CD4-positive, alpha-beta T cell treated with Interleukin-10 for 1 hour (primary cell): ENCODE data around the gene CDK5RAP1.

Source experiments
- DNase-seq: peaks from one replicate; pipeline ENCODE4 v3.0.0-alpha.2; 2020

The CDK5RAP1 gene

DNA sequence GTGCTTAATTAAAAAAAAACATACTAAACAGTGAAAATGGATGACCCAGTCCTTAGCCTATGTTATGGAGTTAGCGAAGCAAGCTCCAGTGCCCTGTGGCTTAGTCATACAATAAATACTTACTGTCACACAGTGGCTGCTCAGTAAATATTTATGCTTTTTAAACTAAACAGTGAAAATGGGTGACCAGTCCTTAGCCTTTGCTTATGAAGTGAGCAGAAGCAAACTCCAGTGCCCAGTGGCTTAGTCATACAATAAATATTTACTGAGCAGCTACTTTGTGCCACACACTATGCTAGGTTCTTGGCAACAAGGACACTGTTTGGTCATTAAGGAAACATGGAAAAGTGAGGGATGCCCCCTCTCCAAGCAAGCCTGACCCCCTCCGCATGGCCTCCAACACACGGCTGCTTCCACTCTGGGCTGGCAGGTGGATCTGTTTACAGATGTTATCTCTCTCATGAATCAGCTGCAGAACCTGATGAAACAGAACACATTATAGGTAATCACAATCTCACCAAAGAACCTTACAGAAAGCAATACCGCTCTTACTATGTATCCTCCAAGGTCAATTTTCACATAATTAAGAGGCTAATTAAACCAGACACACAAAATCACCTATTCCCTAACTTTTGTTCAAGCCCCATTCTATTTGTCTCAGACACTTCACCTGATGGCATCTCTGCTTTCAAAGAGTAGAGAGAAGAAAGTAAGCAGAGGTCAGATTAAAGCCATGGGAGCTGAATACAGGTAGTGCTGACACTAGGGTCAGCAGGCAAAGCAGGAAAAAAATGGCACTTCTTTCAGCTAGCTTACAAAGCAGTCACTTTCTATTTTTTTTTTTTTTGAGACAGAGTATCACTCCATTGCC is 27.3 kb downstream of the CDK5RAP1 start:
- DNase-seq = no peak

DNA sequence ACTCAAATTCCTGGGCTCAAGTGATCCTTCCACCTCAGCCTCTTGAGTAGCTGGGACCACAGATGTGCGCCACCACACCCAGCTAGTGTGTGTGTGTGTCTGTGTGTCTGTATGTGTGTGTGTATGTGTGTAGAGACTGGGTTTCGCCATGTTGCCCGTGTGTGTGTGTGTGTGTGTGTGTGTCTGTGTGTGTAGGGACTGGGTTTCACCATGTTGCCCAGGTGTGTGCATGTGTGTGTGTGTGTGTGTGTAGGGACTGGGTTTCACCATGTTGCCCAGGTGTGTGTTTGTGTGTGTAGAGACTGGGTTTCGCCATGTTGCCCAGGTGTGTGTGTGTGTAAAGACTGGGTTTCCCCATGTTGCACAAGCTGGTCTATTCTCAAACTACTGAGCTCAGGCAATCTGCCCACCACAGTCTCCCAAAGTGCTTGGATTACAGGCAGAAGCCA is 28.3 kb downstream of the CDK5RAP1 start:
- DNase-seq = no peak

DNA sequence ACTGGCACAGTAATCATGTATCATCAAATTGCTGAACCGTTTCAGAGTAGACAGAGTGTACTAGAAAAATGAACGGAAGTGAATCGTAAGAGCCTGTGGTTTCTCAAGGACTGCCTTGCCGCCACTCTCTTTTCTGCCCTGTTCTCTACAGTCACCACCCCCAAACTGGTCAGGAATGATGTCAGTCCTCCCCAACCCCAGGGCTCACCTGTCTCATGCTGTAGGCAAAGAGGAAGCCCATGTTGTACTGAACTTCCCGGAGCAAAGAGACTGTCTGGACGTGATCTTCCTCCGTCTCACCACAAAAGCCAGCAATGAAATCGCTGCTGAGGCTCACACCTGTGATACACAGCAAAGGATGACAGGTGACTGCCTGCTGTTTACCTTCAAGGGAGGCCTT is 31.0 kb downstream of the CDK5RAP1 start:
- DNase-seq = peak; percentile 88

DNA sequence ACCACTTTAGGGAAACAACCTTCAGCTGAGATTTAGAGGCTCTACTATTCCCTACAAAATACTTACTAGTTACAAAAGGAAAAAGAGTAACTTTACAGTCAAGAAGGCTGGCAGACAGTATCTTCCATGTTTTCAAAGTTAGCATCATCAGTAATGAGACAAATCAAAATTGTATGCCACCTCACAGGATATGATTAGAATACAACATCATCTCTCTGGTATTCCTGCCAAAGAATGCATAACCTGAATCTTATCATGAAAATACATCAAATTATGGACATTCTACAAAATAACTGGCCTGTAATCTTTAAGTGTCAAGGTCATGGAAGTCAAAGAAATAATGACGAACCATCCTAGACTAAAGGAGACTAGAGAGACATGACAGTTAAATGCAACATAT is 38.4 kb downstream of the CDK5RAP1 start:
- no peak for DNase-seq

DNA sequence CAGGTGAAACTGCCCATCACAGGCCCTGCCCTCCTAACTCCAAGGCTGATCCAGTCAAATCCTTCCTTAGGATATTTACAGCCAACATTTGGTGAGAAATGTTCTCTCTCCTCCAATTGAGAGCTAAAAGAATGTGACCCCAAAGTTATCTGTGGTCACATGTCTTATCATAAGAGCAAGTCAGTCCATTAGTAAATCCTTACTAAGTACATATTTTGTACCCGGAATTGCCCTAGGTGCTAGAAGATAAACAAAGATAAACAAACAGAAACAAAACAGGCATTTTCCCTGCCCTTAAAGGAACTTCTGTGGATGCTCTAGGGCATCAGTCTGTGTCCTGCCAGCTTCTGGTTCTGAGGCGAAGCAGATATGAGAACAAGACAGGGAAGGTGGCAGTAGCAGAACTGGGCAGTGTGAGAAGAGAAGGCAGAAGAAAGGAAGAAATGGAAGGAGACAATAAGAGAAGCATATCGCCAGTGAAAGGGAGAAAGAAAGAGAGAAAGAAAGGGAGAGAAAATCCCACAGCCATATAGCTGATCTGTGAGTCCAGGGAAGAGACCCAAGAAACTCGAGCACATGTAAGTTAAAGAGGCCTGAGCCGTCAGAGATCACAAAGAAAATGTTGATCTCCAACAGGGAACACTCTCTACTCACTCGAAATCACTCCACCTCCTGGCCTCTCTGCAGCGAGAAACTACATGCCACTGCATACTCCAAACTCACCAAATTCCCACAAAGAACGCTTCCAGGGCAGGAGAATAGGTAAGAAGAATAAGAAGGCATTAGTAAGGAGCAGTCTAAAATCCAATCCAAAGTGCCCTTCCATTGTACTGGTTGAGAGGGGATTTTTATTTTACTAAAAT is 41.7 kb downstream of the CDK5RAP1 start:
- DNase-seq = no peak

DNA sequence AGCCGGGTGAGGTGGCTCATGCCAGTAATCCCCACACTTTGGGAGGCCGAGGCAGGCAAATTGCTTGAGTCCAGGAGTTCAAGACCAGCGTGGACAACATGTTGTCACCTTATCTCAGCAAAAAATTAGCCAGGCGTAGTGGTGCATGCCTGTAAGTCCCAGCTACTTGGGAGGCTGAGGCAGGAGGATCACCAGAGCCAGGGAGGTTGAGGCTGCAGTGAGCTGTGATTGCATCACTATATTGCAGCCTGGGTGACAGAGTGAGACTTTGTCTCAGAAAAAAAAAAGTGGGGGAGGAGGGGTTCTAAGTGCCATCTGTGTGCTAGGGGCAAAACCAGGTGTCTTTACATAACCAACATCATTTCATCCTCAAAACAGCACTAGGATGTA is 48.3 kb downstream of the CDK5RAP1 start:
- no peak for DNase-seq

DNA sequence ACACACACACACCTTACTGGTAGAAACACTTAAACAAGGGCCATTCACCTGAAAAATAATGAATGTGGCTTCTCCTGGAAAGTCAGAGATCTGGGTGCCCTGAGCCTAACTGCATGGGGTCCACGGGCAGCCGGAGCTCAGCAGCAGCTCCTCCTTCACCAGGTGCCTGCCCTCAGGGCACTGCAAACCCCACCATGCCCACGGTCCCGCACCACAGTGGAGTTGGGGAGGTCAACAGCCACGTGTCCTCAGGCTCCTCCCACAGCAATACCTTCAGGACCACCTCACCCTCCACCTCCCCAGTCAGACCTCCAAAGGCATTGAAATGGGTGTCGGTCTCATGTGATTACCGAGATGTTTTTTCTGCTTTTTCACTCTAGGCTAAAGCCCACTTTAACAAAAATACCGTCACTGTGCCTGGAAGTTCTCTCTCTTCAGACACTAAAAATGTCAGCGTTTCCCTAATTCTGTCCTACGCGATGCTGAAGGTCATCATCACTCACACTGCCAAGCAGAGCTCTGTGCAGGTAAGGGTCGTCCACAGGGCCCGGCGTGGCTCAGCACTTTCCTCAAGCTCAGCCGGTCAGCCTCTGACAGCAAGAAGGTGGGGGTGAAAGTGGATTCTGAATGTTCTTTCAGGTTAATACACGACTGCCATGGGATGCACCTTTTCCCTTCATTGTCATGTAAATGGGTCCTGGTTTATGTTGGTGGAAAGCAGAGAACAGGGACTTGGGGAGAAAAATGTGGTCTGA is 48.9 kb downstream of the CDK5RAP1 start:
- no peak for DNase-seq

DNA sequence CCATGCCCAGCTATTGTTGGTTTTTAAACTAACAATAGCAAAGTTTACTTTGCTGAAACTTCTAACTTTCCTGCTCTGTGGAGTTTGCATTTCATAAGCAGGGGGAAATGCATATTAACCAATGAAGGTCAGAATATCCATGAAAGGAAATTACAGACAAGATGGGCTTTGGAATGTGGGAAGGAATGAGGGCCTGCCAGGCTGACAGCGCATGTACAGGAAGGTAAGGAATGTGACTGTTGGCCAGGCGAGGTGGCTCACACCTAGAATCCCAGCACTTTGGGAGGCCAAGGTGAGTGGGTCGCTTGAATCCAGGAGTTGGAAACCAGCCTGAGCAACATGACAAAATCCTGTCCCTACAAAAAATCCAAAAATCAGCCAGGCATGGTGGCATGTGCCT is 49.6 kb downstream of the CDK5RAP1 start:
- DNase-seq = no peak

DNA sequence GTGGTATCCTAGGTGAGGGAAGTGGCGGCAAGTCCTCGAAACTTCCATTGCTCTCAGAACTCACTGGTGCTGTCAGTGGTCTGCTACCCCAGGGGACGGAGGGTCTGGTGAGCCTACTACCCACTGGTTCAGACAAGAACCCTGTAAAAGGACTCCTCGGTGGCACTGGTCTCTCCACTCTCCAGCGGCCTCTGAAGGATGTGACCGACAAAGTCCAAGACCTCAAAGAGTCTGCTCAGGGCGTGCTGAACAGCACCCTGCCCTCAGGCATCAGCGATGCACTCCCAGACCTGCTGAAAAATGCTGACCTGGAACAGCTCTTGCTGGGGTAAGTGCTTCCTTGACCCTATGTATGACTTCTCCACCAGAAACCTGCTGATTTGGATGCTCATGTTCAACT is 51.8 kb downstream of the CDK5RAP1 start:
- DNase-seq = no peak

DNA sequence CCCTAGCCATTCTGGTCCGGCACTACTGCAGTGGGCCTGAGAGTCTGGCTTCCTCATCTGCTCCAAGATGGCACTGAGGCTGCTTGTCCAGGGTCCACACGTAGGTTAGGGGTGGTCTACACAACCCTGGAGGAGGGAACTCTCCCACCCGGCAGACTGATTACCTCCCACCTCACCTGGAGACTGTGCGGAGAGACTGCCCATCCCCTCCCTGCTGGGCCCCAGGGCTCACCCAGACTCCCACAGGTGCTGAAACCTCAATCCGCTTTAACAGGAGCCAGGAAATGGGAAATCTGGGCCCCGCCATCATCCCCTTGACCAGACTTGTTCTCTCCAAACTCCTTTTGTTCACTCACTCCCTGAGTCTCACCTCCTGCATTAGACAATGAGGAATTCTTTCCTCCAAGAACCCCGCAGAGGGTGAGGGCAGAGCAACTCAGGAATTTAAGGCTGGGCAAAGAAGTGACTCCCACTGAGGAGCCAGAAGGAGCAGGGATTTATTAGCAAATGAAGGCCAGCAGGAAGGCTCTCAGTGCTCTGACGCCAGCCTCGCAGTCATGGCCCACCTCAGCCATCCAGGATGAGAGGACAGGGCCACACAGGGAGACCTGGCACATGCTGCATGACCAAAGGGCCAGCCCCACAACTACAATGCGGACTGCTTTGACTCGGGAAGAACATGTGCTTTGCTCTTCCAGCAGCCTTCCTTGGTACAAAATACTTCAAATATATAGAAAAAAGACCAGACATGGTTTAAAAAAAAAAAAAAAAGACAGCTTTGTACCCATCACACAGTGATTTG is 53.0 kb downstream of the CDK5RAP1 start:
- DNase-seq = no peak

DNA sequence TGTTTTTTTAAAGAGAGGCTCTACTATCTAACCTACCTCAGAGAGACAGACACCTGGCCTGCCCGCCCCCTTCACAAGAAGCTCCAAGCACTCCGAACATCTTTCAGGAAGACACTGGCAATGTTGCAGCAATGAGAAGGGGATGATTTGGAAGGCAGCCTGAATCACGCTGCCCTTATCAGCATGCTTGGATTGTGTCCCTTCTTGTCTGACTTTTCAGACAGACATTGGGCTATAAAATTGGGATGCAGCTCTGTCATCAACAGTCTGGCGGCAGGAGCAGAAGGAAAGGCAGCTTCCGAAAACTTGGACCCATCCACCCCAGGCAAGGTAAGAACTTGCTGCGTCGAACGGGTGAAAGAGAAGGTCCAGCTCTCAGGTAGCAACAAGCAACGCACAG is 56.0 kb downstream of the CDK5RAP1 start:
- DNase-seq = no peak

DNA sequence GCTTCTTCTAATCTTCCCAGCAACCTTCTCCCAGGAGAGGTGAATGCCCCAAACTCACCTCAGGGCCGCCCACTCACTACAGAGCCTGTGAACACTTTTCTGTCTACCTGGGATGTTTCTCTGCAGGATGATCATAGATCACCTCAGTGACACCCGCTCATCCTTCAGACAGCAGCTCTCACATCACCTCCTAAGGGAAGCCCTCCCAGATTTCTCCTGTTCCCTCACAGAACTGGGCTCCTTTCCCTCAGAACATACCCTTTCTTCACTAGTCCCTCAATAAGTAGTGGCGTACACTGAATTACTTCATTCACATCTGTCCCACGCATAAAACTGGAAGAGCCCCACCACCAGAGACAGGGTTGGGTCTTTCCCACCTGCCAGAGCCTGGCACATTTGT is 57.8 kb downstream of the CDK5RAP1 start:
- no peak for DNase-seq

DNA sequence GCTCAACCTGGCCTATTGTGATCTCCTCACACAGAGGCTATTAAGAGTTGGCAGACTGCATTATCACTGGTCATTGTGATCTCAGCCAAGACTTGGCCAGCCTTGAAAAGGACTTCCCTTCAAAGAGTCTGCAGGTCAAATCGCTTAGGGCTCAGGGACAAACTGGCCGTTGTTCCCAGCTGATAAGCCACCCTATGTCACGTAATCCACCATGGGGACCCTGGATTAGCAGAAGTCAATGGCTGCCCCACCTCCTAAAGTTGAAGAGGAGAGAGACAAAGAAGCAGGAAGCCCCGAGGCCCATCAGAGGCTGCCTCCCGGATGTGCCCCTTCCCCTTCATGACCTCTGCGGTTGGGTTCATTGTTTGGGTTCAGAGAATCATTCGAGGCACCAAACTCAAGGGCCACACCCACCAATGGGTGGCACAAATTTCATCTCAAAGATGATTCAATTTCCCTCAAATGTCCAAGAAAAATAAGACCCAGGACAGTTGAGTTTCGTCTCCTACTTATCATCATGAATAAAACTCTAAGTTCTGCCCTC is 61.7 kb downstream of the CDK5RAP1 start:
- no peak for DNase-seq

DNA sequence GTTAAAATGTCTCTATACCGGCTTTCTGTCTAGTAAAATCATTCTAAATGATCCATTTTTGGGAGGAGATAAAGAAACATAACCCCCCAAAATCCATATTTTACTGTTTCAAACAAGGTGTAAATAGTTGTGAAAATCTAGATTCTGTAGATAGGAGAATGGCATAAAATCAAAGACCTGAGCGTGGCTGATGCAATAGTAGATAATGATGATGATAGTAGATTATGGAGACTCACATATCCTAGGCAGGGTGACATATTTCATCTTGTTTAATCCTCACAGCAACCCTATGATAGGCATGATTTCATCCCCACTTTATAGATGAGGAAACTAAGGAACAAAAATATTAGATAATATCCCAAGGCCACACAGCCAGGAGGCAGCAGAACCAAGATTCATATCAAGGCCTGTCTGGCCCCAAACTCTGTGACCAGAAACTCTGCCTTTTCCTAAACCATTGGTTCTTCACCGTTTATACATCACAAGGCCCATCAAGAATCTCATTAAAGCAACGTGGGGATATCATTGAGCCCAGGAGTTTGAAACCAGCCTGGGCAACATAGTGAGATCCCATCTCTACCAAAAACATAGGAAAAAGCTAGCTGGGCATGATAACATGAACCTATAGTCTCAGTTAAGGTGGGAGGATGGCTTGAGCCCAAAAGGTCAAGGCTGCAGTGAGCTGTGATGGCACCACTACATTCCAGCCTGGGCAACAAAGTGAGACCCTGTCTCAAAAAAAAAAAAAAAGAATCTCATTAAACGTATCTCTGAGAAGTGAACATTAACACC is 62.7 kb downstream of the CDK5RAP1 start:
- no peak for DNase-seq

DNA sequence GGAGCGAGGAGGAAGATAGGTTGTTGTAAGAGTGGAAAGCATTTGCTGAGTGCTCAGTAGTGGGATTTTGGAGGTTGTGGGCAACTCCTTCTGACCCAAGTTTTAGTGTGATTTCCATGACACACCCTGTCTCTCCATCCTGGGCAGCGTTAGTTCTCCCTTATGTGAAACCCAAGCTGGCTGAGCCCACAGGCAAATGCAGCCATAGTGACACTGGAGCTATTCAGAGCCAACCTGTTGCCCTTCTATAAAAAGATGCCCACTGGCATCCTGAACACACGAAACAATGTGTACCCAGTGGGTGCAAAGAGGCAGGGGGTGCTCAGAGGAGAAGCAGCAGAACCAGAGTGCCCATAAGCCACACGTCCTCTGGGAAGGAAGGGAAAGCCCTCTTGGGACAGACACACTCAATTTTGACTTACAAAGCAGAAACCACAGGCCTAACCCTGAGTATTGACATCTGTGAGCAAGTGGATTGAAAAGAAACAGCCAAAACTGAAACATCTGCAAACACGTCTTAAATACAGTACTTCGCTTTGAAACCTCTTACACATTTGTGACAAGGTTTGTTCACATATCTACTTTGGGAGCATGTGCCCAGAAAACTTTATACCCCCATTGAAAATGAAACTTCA is 63.7 kb downstream of the CDK5RAP1 start:
- no peak for DNase-seq

DNA sequence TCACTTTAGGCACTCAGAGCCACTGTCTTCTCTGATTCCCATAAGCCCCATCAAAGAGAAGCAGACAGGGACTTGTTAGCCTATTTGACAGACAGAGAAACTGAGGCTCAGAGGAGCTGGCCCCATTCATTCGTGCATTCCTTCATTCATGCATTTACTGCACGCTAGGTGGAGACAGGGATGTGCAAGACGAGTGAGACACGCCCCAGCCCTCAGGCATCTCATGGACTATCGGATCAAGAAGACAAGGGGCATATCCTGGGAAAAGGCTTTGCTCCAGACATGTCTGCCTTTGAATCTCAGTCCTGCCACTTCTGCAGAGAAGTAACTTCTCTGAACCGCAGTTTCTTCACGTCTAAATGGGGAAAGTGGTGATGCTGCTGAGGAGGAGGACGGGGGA is 64.2 kb downstream of the CDK5RAP1 start:
- DNase-seq = no peak

DNA sequence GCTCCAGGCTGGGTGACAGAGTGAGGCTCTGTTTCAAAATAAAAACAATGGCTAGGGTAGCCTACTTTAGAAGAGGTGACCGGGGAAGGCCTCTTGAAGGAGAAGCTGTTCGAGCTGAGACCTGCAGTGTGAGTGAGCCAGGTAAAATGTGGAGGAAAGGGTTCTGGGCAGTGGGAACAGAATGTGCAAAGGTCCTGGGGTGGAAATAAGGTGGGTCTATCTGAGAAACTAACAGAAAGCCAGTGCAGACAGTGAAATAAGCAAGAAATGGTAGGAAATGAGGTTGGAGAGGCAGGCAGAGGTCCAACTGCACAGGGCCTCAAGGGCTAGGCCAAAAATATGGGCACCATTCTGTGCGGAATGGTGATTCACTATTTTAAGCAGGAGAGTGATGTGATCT is 64.9 kb downstream of the CDK5RAP1 start:
- DNase-seq = no peak

DNA sequence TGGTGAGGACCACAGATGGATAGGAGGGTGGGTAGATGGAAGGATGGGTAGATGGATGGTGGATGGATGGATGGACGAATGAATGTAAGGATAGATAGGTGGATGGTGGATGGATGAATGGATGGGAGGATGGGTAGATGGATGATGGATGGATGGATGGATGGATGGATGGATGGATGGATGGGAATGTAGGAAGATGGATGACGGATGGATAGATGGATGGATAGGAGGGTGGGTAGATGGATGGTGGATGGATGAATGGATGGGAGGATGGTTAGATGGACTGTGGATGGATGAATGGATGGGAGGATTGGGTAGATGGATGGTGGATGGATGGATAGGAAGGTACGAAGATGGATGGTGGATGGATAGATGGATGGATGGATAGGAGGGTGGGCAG is 67.2 kb downstream of the CDK5RAP1 start:
- DNase-seq = no peak

DNA sequence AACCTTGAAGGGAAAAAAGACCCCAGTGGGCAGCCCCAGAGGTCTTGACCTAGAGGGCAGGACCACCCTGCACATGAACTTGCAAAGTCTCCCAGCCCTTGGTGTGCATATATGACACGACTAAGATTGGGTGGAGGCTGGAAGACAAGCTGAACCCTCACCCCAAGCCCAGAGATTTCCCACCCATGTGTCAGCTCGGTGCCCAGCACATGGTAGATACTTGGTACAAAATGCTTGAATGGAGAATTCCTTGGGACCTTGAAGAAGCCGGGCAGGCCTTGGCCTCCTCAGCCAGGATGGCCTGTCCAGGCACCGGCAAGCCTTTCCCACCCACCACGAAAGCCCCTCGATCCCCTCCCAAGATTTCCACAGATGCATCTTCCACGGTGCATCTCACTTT is 67.7 kb downstream of the CDK5RAP1 start:
- no peak for DNase-seq

DNA sequence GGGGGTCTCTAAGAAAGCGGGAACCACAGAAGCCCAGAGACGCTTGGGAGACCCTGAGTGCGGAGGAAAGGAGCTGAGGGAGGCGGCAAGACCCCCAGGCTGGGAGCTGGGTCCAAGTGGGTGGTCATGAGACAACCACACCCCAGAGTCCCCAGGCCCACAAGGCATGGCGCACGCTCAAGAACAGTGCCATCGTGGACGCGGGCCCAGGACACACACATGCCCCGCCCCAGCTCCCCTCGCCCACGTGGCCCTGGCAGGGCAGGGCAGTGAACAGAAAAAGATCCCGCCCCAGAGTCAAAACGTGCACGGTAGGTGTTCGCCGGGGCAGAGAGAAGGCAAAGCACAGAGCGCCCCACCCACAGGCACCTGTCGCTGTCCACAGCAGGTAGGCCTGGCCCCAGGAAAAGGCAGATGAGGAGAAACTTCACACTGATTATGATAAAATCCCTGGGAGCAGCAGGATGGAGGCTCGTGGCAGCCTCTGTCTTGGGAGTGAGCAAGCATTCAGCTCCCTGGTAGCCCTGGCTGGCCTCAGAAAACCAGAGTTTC is 68.3 kb downstream of the CDK5RAP1 start:
- no peak for DNase-seq
